Mononuclear cell (primary cell): ENCODE results near the gene SNX3. TPM values are rescaled to one million over a fixed set of nuclear protein-coding genes. Genes with fewer than 3 reads are reported as not detected.
"Not testable (repeated sequence)": the region's sequence is repeated elsewhere in the genome, so short reads cannot be mapped to it uniquely, and the experiment has no call there.

Experiments used
- H3K27me3 ChIP-seq: 2 replicates; pipeline ENCODE4 v1.6.0; 2011; ENCODE audit warnings: low read length, control low read depth; ENCODE audit not compliant: insufficient read depth
- H3K4me1 ChIP-seq: 2 replicates; pipeline ENCODE4 v1.5.1; 2011; ENCODE audit warnings: mild to moderate bottlenecking, low read length, control low read depth; ENCODE audit not compliant: insufficient read depth
- H3K4me3 ChIP-seq: 2 replicates; pipeline ENCODE4 v1.5.1; 2011; ENCODE audit warnings: mild to moderate bottlenecking, low read length, moderate library complexity
- H3K9me3 ChIP-seq: 2 replicates; pipeline ENCODE4 v1.5.1; 2011; ENCODE audit warnings: low read depth, mild to moderate bottlenecking, control low read depth, low read length
- total RNA-seq: library from RNA; depleted of rRNA; stranded (reverse); fragments of >200 nt; gene quantifications from one replicate; pipeline ENCODE4 v1.2.3, GENCODE V29; 2012

The SNX3 gene
- total RNA-seq, 1 donor, result 140 TPM

- Histone ChIP-seq H3K9me3 (no peaks in the 10 kb centered on the region), H3K4me1 (no peaks in the 10 kb centered on the region), H3K4me3 (no peak overlapping the region), H3K27me3 (no peaks in the 10 kb centered on the region)
These were observed 17.0 kb upstream of the SNX3 start for GRCh38 chr6:108277831-108278230.

GRCh38 chr6:108277295-108277694 lies 16.5 kb upstream of the SNX3 start:
- no peaks in the 10 kb centered on the region for H3K9me3 ChIP-seq
- no peaks in the 10 kb centered on the region for H3K27me3 ChIP-seq
- no peak overlapping the region for H3K4me3 ChIP-seq
- no peaks in the 10 kb centered on the region for H3K4me1 ChIP-seq

GRCh38 chr6:108275976-108276375 lies 15.1 kb upstream of the SNX3 start:
- H3K4me1 ChIP-seq, result no peaks in the 10 kb centered on the region
- no peaks in the 10 kb centered on the region for H3K27me3 ChIP-seq

GRCh38 chr6:108274546-108274945 lies 13.7 kb upstream of the SNX3 start:
- H3K9me3 ChIP-seq, result no peaks in the 10 kb centered on the region
- no peaks in the 10 kb centered on the region for H3K27me3 ChIP-seq
- H3K4me3 ChIP-seq, result no peak overlapping the region
- H3K4me1 ChIP-seq, result no peaks in the 10 kb centered on the region

More at GRCh38 chr6:108275976-108276375, 15.1 kb upstream of the SNX3 start:
- Histone ChIP-seq H3K9me3 (no peaks in the 10 kb centered on the region), H3K4me3 (no peak overlapping the region)

GRCh38 chr6:108269955-108270354 lies 9.1 kb upstream of the SNX3 start:
- H3K4me1 ChIP-seq, H3K9me3 ChIP-seq, H3K4me3 ChIP-seq, H3K27me3 ChIP-seq: not testable (repeated sequence)

GRCh38 chr6:108268845-108269244 lies 8.0 kb upstream of the SNX3 start:
- H3K4me1 ChIP-seq, result no peaks in the 10 kb centered on the region
- no peaks in the 10 kb centered on the region for H3K9me3 ChIP-seq
- no peak overlapping the region for H3K4me3 ChIP-seq
- no peaks in the 10 kb centered on the region for H3K27me3 ChIP-seq

GRCh38 chr6:108263371-108263770 lies 2.5 kb upstream of the SNX3 start:
- no peaks in the 10 kb centered on the region for H3K27me3 ChIP-seq
- no peak overlapping the region for H3K4me3 ChIP-seq
- H3K4me1 ChIP-seq, result peaks cover 26% of the 10 kb centered on the region
- H3K9me3 ChIP-seq, result no peaks in the 10 kb centered on the region

GRCh38 chr6:108260126-108260808 lies 573 bp downstream of the SNX3 start:
- Histone ChIP-seq H3K4me3 (peak overlapping the region; percentile 96), H3K9me3 (no peaks in the 10 kb centered on the region), H3K27me3 (no peaks in the 10 kb centered on the region), H3K4me1 (peaks cover 48% of the 10 kb centered on the region)

GRCh38 chr6:108254433-108255410 lies 6.1 kb downstream of the SNX3 start:
- Histone ChIP-seq H3K4me1 (peaks cover 62% of the 10 kb centered on the region), H3K4me3 (no peak overlapping the region), H3K9me3 (no peaks in the 10 kb centered on the region), H3K27me3 (no peaks in the 10 kb centered on the region)

- Histone ChIP-seq H3K9me3 (no peaks in the 10 kb centered on the region), H3K4me1 (peaks cover 50% of the 10 kb centered on the region), H3K27me3 (no peaks in the 10 kb centered on the region), H3K4me3 (no peak overlapping the region)
These were observed 7.6 kb downstream of the SNX3 start for GRCh38 chr6:108253241-108253640.

GRCh38 chr6:108252055-108252454 lies 8.8 kb downstream of the SNX3 start:
- H3K4me1 ChIP-seq, result peaks cover 46% of the 10 kb centered on the region
- no peaks in the 10 kb centered on the region for H3K9me3 ChIP-seq

GRCh38 chr6:108251252-108251651 lies 9.6 kb downstream of the SNX3 start:
- peaks cover 49% of the 10 kb centered on the region for H3K4me1 ChIP-seq
- no peaks in the 10 kb centered on the region for H3K9me3 ChIP-seq
- no peaks in the 10 kb centered on the region for H3K27me3 ChIP-seq
- no peak overlapping the region for H3K4me3 ChIP-seq

More at GRCh38 chr6:108252055-108252454, 8.8 kb downstream of the SNX3 start:
- Histone ChIP-seq H3K4me3 (no peak overlapping the region), H3K27me3 (no peaks in the 10 kb centered on the region)

GRCh38 chr6:108250240-108250866 lies 10.5 kb downstream of the SNX3 start:
- H3K4me1 ChIP-seq, result peaks cover 43% of the 10 kb centered on the region

GRCh38 chr6:108247965-108248536 lies 12.8 kb downstream of the SNX3 start:
- Histone ChIP-seq H3K27me3 (no peaks in the 10 kb centered on the region), H3K4me3 (no peak overlapping the region), H3K9me3 (no peaks in the 10 kb centered on the region), H3K4me1 (peaks cover 26% of the 10 kb centered on the region)

More at GRCh38 chr6:108250240-108250866, 10.5 kb downstream of the SNX3 start:
- Histone ChIP-seq H3K9me3 (no peaks in the 10 kb centered on the region), H3K4me3 (no peak overlapping the region), H3K27me3 (no peaks in the 10 kb centered on the region)

GRCh38 chr6:108245095-108245494 lies 15.7 kb downstream of the SNX3 start:
- H3K27me3 ChIP-seq, H3K4me3 ChIP-seq, H3K9me3 ChIP-seq: not testable (repeated sequence)
- H3K4me1 ChIP-seq, result peaks cover 13% of the 10 kb centered on the region
